Measurements from ENCODE around the gene PKN3. TPM values are rescaled to one million over a fixed set of nuclear protein-coding genes. Genes with fewer than 3 reads are reported as not detected.

The PKN3 gene
- total RNA-seq, 4 donors from 2014 or later = 1.9 to 20.1 (median 5.8) TPM

DNA sequence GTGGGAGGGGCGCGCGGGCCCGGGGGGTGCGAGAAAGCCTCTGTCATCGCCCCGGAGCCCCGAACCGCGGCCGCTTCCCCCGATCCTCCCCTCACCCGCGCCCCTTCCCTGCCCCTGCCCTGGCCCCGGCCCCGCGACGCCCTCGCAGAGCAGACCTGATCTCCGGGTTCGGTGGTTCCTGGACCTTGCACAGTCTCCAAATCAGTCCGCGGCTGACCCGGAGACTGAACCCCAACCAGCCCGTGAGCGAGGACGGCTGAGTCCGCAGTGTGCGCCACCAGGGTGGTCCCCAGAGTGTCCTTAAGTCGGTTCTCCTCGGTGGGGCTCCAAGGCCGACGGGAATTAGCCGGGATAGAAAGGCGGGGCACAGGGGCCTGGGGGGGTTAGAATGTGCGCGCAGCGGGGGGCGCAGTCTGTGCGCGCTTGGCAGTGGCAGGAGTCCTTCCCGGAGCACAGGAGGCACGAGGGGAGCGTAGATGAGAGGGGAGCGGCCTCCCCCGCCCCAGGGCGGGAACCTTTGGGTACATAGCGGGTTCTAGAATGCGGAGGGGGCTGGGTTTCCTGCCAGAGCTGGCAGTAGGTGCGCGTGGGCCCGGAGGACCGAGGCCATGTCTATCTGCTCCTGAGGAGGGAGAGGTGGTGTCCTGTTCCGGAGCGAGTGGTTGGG, 779 bp downstream of the PKN3 start:
- no peak for DNase-seq
- TF ChIP-seq CTCF (IDR thresholded peaks at IDR 0.05) (no peak), POLR2A (IDR thresholded peaks at IDR 0.05) (no peak), POLR2AphosphoS5 (IDR thresholded peaks at IDR 0.05) (no peak), EP300 (IDR thresholded peaks at IDR 0.05; ENCODE audit: low read depth) (no peak)
- intact Hi-C loops (cut with DNase I; ENCODE audit: low total_unique reads) = loop anchor here (1.0 kb wide), 1 partner anchor 81 kb away; no protein-coding TSS in a partner anchor

GRCh38 chr9:128703616-128704355, 1.5 kb downstream of the PKN3 start:
- H3K4me1 ChIP-seq = peaks cover 0 to 10% (median 6%) of the 10 kb centered on the region in 4 donors
- peak overlapping the region in 3 of 4 donors; percentile 66 to 75 (median 69) for H3K4me3 ChIP-seq
- intact Hi-C loops (cut with DNase I; ENCODE audit: low total_unique reads) (loop anchor here (1.0 kb wide), 1 partner anchor 81 kb away; no protein-coding TSS in a partner anchor), in situ Hi-C loops (cut with MboI; ENCODE audit: low pct_ligation_motif_present in 1 of 4, low pct_unique_long_range_greater_than_20kb in 1 of 4, low sequenced_read_pairs in 3 of 4) (no loop called here)
- no peaks in the 10 kb centered on the region for H3K27me3 ChIP-seq
- no peaks in the 10 kb centered on the region for H3K9me3 ChIP-seq
- DNase-seq = no peak
- 66 to 88% methylated on average over 3 to 22 of the region's 31 CpGs for WGBS, 2 donors (ENCODE audit: low coverage in 1 of 2)
- no peaks in the 10 kb centered on the region for H3K36me3 ChIP-seq
- H3K27ac ChIP-seq = peak overlapping the region; percentile 66 to 83 (median 76)
- TF ChIP-seq POLR2AphosphoS5 (IDR thresholded peaks at IDR 0.05) (no peak), EP300 (IDR thresholded peaks at IDR 0.05; ENCODE audit: low read depth) (no peak), CTCF (IDR thresholded peaks at IDR 0.05) (no peak), POLR2A (IDR thresholded peaks at IDR 0.05) (no peak)

More for the DNA sequence above, 779 bp downstream of the PKN3 start:
- WGBS, 2 donors (ENCODE audit: low coverage in 1 of 2) = 12 to 49% methylated on average over 3 to 51 of the region's 55 CpGs
- Histone ChIP-seq H3K36me3 (no peaks in the 10 kb centered on the region), H3K27ac (peak overlapping the region; percentile 66 to 83 (median 76)), H3K27me3 (no peaks in the 10 kb centered on the region), H3K9me3 (no peaks in the 10 kb centered on the region), H3K4me3 (peak overlapping the region; percentile 66 to 85 (median 72)), H3K4me1 (peaks cover 0 to 10% (median 6%) of the 10 kb centered on the region in 4 donors)
- in situ Hi-C loops (cut with MboI; ENCODE audit: low pct_ligation_motif_present in 1 of 4, low pct_unique_long_range_greater_than_20kb in 1 of 4, low sequenced_read_pairs in 3 of 4) = no loop called here

DNA sequence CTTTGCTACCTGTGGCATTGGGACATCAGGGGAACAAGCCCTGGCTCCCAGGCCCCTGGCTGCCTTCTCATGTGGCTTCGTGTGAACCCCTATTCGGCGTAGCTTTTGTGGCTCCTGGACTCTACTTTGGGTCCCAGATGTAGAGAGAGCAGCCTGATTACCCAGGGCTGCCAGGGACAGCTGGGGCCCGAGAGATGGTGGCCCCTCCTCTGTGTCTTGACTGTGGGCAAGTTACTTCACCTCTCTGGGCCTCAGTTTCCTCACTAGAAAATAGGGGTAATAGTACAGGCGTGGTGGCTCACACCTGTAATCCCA, 2.0 kb downstream of the PKN3 start:
- Histone ChIP-seq H3K36me3 (no peaks in the 10 kb centered on the region), H3K4me3 (no peak overlapping the region), H3K4me1 (peaks cover 0 to 10% (median 6%) of the 10 kb centered on the region in 4 donors), H3K27ac (peak overlapping the region in 1 of 4 donors; percentile 83), H3K27me3 (no peaks in the 10 kb centered on the region), H3K9me3 (no peaks in the 10 kb centered on the region)
- intact Hi-C loops (cut with DNase I; ENCODE audit: low total_unique reads) = no loop called here
- no peak for TF ChIP-seq POLR2A (IDR thresholded peaks at IDR 0.05)
- in situ Hi-C loops (cut with MboI; ENCODE audit: low pct_ligation_motif_present in 1 of 4, low pct_unique_long_range_greater_than_20kb in 1 of 4, low sequenced_read_pairs in 3 of 4) = no loop called here
- 87% methylated on average over 5 of the region's 5 CpGs; no CpG with 5 or more reads in 1 of the 2 donors for WGBS, 2 donors (ENCODE audit: low coverage in 1 of 2)
- DNase-seq = no peak

- no peak for DNase-seq
- Histone ChIP-seq H3K9me3 (no peaks in the 10 kb centered on the region), H3K4me3 (no peak overlapping the region), H3K27ac (no peak overlapping the region), H3K4me1 (peaks cover 0 to 10% (median 6%) of the 10 kb centered on the region in 4 donors), H3K36me3 (no peaks in the 10 kb centered on the region), H3K27me3 (no peaks in the 10 kb centered on the region)
- in situ Hi-C loops (cut with MboI; ENCODE audit: low pct_ligation_motif_present in 1 of 4, low pct_unique_long_range_greater_than_20kb in 1 of 4, low sequenced_read_pairs in 3 of 4) (no loop called here), intact Hi-C loops (cut with DNase I; ENCODE audit: low total_unique reads) (no loop called here)
- WGBS, 2 donors (ENCODE audit: low coverage in 1 of 2) = 83% methylated on average over 20 of the region's 36 CpGs; no CpG with 5 or more reads in 1 of the 2 donors
- no peak for TF ChIP-seq POLR2A (IDR thresholded peaks at IDR 0.05)
- TF ChIP-seq CTCF (IDR thresholded peaks at IDR 0.05) = no peak
- no peak for TF ChIP-seq EP300 (IDR thresholded peaks at IDR 0.05; ENCODE audit: low read depth)
- no peak for TF ChIP-seq POLR2AphosphoS5 (IDR thresholded peaks at IDR 0.05)
These were observed 3.0 kb downstream of the PKN3 start for GRCh38 chr9:128705051-128705965.
